Smooth muscle cell (in vitro differentiated cells): ENCODE results near the gene SF1. TPM values are rescaled to one million over a fixed set of nuclear protein-coding genes. Genes with fewer than 3 reads are reported as not detected.

Experiments
- DNase-seq: peaks from one replicate; lab custom pipeline; 2025; ENCODE audit not compliant: unreplicated experiment; lab: John Stamatoyannopoulos, UW
- H2AFZ ChIP-seq: fragments of 200-600 bp; sonication (generic); 2 replicates; pipeline ENCODE4 v1.6.0; 2016; ENCODE audit warnings: antibody characterized with exemption, low read depth, mild to moderate bottlenecking
- H3F3A ChIP-seq: fragments of 200-600 bp; sonication (generic); 2 replicates; pipeline ENCODE4 v1.6.0; 2017; ENCODE audit warnings: antibody characterized with exemption, low read depth
- H3K27ac ChIP-seq: fragments of 200-600 bp; sonication (generic); 2 replicates; pipeline ENCODE4 v1.5.1; 2016; ENCODE audit warnings: low read depth, mild to moderate bottlenecking
- H3K27me3 ChIP-seq: fragments of 200-600 bp; sonication (generic); 2 replicates; pipeline ENCODE4 v1.6.1; 2016; ENCODE audit warnings: low read depth, mild to moderate bottlenecking
- H3K36me3 ChIP-seq: fragments of 200-600 bp; sonication (generic); 2 replicates; pipeline ENCODE4 v1.5.1; 2016; ENCODE audit warnings: low read depth
- H3K4me1 ChIP-seq: fragments of 200-600 bp; sonication (generic); 2 replicates; pipeline ENCODE4 v1.5.1; 2016; ENCODE audit warnings: low read depth
- H3K4me2 ChIP-seq: fragments of 200-600 bp; sonication (generic); 2 replicates; pipeline ENCODE4 v1.6.0; 2016; ENCODE audit warnings: mild to moderate bottlenecking
- H3K4me3 ChIP-seq: fragments of 200-600 bp; sonication (generic); 2 replicates; pipeline ENCODE4 v1.5.1; 2016; ENCODE audit warnings: mild to moderate bottlenecking
- H3K79me2 ChIP-seq: fragments of 200-600 bp; sonication (generic); 2 replicates; pipeline ENCODE4 v1.6.0; 2016; ENCODE audit warnings: low read depth, mild to moderate bottlenecking
- H3K9ac ChIP-seq: fragments of 200-600 bp; sonication (generic); 2 replicates; pipeline ENCODE4 v1.6.0; 2016; ENCODE audit warnings: low read depth
- H3K9me3 ChIP-seq: fragments of 200-600 bp; sonication (generic); replicated peaks from 2 replicates; pipeline ENCODE4 v1.5.1; 2016; ENCODE audit warnings: low read depth
- H4K20me1 ChIP-seq: fragments of 200-600 bp; sonication (generic); 2 replicates; pipeline ENCODE4 v1.6.0; 2016; ENCODE audit warnings: low read depth
- CTCF ChIP-seq: fragments of 200-600 bp; sonication (generic); IDR thresholded peaks from 2 replicates; pipeline ENCODE4 v1.5.1; 2017; ENCODE audit warnings: borderline replicate concordance, mild to moderate bottlenecking, antibody characterized with exemption; ENCODE audit not compliant: insufficient read depth, poor library complexity, severe bottlenecking
- WGBS: methylation state at CpG from one replicate; pipeline ENCODE4 v1.1.7; 2016; ENCODE audit warnings: low lambda C conversion rate; 5-methylcytosine and 5-hydroxymethylcytosine counted together
- polyA plus RNA-seq: library from polyadenylated mRNA; unstranded; fragments of >200 nt; fragmentation: Nextera tagmentation; extraction: Ambion mirVana; gene quantifications from 2 replicates; pipeline ENCODE4 v1.2.1, GENCODE V29; 2016
- total RNA-seq: library from RNA; depleted of rRNA; stranded (reverse); fragments of >200 nt; gene quantifications from 2 replicates; pipeline ENCODE4 v1.2.3, GENCODE V29; 2014

SF1 gene
- total and polyA plus RNA-seq, 2 experiments from 2014 or later = 84.2 to 115 TPM

- Histone ChIP-seq H3F3A (no peaks in the 10 kb centered on the region), H2AFZ (no peak overlapping the region), H3K79me2 (no peaks in the 10 kb centered on the region), H3K4me2 (no peak overlapping the region), H3K27ac (no peak overlapping the region), H3K4me3 (no peak overlapping the region), H3K4me1 (peaks cover 22% of the 10 kb centered on the region), H3K9me3 (no peaks in the 10 kb centered on the region), H3K36me3 (no peaks in the 10 kb centered on the region), H4K20me1 (no peaks in the 10 kb centered on the region), H3K9ac (no peak overlapping the region), H3K27me3 (peaks cover 44% of the 10 kb centered on the region)
- no peak for DNase-seq
- WGBS = 27% methylated on average over 23 of the region's 24 CpGs
- TF ChIP-seq CTCF = no peak
Measured at GRCh38 chr11:64741375-64742086, 36.8 kb downstream of the SF1 start.

- H3K4me3 ChIP-seq = no peak overlapping the region
- H3F3A ChIP-seq = no peaks in the 10 kb centered on the region
- H3K9me3 ChIP-seq = no peaks in the 10 kb centered on the region
- WGBS = 97% methylated on average over 12 of the region's 12 CpGs
- no peaks in the 10 kb centered on the region for H4K20me1 ChIP-seq
- H3K4me1 ChIP-seq = peaks cover 12% of the 10 kb centered on the region
- H3K4me2 ChIP-seq = no peak overlapping the region
- H3K27me3 ChIP-seq = peaks cover 44% of the 10 kb centered on the region
- H2AFZ ChIP-seq = no peak overlapping the region
- no peak overlapping the region for H3K9ac ChIP-seq
- no peak for TF ChIP-seq CTCF
- no peaks in the 10 kb centered on the region for H3K36me3 ChIP-seq
- no peak overlapping the region for H3K27ac ChIP-seq
- no peaks in the 10 kb centered on the region for H3K79me2 ChIP-seq
- DNase-seq = no peak
Measured at GRCh38 chr11:64739871-64740270, 38.5 kb downstream of the SF1 start.

GRCh38 chr11:64736654-64737053 lies 41.7 kb downstream of the SF1 start:
- no peaks in the 10 kb centered on the region for H3F3A ChIP-seq
- H3K36me3 ChIP-seq = no peaks in the 10 kb centered on the region
- H3K4me2 ChIP-seq = no peak overlapping the region
- no peaks in the 10 kb centered on the region for H3K79me2 ChIP-seq
- 94% methylated on average over 15 of the region's 15 CpGs for WGBS
- H3K4me1 ChIP-seq = no peaks in the 10 kb centered on the region
- H3K4me3 ChIP-seq = no peak overlapping the region
- H3K9me3 ChIP-seq = no peaks in the 10 kb centered on the region
- H4K20me1 ChIP-seq = no peaks in the 10 kb centered on the region
- no peak for TF ChIP-seq CTCF
- H2AFZ ChIP-seq = no peak overlapping the region
- H3K9ac ChIP-seq = no peak overlapping the region
- DNase-seq = no peak
- peaks cover 16% of the 10 kb centered on the region for H3K27me3 ChIP-seq
- H3K27ac ChIP-seq = no peak overlapping the region

GRCh38 chr11:64735725-64736259 lies 42.5 kb downstream of the SF1 start:
- Histone ChIP-seq H3K27ac (no peak overlapping the region), H3K27me3 (peaks cover 7% of the 10 kb centered on the region), H3K79me2 (no peaks in the 10 kb centered on the region), H3F3A (no peaks in the 10 kb centered on the region), H3K4me1 (no peaks in the 10 kb centered on the region), H3K9me3 (no peaks in the 10 kb centered on the region), H3K36me3 (no peaks in the 10 kb centered on the region), H3K9ac (no peak overlapping the region), H2AFZ (no peak overlapping the region), H3K4me2 (no peak overlapping the region), H3K4me3 (no peak overlapping the region), H4K20me1 (no peaks in the 10 kb centered on the region)
- 93% methylated on average over 9 of the region's 9 CpGs for WGBS
- no peak for DNase-seq
- no peak for TF ChIP-seq CTCF
